SK-N-SH (cell line): Measurements from ENCODE around the gene GALNT18. TPM values are rescaled to one million over a fixed set of nuclear protein-coding genes. Genes with fewer than 3 reads are reported as not detected.

ENCODE experiments used
- CTCF ChIA-PET: fragments of 300-600, 350-600 bp; formaldehyde crosslinking; extraction: SDS; loops from one replicate; lab custom pipeline; 2021; lab: Yijun Ruan, JAX
- POLR2A ChIA-PET: fragments of 350-600 bp; sonication (Branson Sonifier 250); formaldehyde crosslinking; extraction: SDS; loops from one replicate; lab custom pipeline; 2020; ENCODE audit warnings: antibody characterized with exemption, inconsistent platforms; lab: Yijun Ruan, JAX
- DNase-seq: peaks from one replicate; pipeline ENCODE4 v3.0.0; 2012
- H2AFZ ChIP-seq: fragments of 200-600 bp; sonication (generic); 2 replicates; pipeline ENCODE4 v1.8.1; 2016; ENCODE audit warnings: antibody characterized with exemption, mild to moderate bottlenecking, low read depth
- H3F3A ChIP-seq: fragments of 200-600 bp; sonication (generic); replicated peaks from 2 replicates; pipeline ENCODE3; 2016; ENCODE audit warnings: antibody characterized with exemption, mild to moderate bottlenecking; ENCODE audit not compliant: insufficient read depth
- H3K27ac ChIP-seq, 2 experiments: fragments of 200-500 bp in 1 of 2; fragments of 200-600 bp in 1 of 2; sonication (Bioruptor generic) in 1 of 2; sonication (generic), shearing (Covaris generic) in 1 of 2; 2 replicates each; pipeline versions ENCODE4 v1.5.1 to v1.6.1; 2014 to 2016; ENCODE audit warnings: low read depth in 2 of 2, inconsistent platforms in 1 of 2, low read length in 1 of 2, mild to moderate bottlenecking in 1 of 2, mixed read lengths in 1 of 2
- H3K27me3 ChIP-seq: fragments of 200-600 bp; sonication (generic), shearing (Covaris generic); 2 replicates; pipeline ENCODE4 v1.6.1; 2016; ENCODE audit warnings: mixed run types; ENCODE audit not compliant: insufficient read depth
- H3K36me3 ChIP-seq, 2 experiments: fragments of 200-500 bp in 1 of 2; fragments of 200-600 bp in 1 of 2; sonication (Bioruptor generic) in 1 of 2; sonication (generic) in 1 of 2; replicated peaks in 1 of 2; 2 replicates each; pipeline versions ENCODE3 to v1.5.1; 2014 to 2016; ENCODE audit warnings: low read length in 1 of 2, mild to moderate bottlenecking in 1 of 2; ENCODE audit not compliant: insufficient read depth in 2 of 2, control insufficient read depth in 1 of 2
- H3K4me1 ChIP-seq, 2 experiments: fragments of 200-500 bp in 1 of 2; fragments of 200-600 bp in 1 of 2; sonication (Bioruptor generic) in 1 of 2; sonication (generic), shearing (Covaris generic) in 1 of 2; 2 replicates each; pipeline versions ENCODE4 v1.5.1 to v1.6.1; 2014 to 2016; ENCODE audit warnings: low read depth in 1 of 2, low read length in 1 of 2, mixed run types in 1 of 2; ENCODE audit not compliant: insufficient read depth in 2 of 2, control insufficient read depth in 1 of 2
- H3K4me2 ChIP-seq: fragments of 200-600 bp; sonication (generic), shearing (Covaris generic); 2 replicates; pipeline ENCODE4 v1.6.1; 2017; ENCODE audit warnings: mixed run types
- H3K4me3 ChIP-seq, 2 experiments: fragments of 200-500 bp in 1 of 2; fragments of 200-600 bp in 1 of 2; sonication (Bioruptor generic) in 1 of 2; sonication (generic), shearing (Covaris generic) in 1 of 2; 2 replicates each; pipeline versions ENCODE4 v1.5.1 to v1.8.1; 2014 to 2016; ENCODE audit warnings: low read depth in 2 of 2, inconsistent platforms in 1 of 2, low read length in 1 of 2, mild to moderate bottlenecking in 1 of 2, mixed read lengths in 1 of 2, moderate library complexity in 1 of 2
- H3K79me2 ChIP-seq: fragments of 200-600 bp; sonication (generic); 2 replicates; pipeline ENCODE4 v1.8.1; 2017; ENCODE audit warnings: mild to moderate bottlenecking; ENCODE audit not compliant: insufficient read depth
- H3K9ac ChIP-seq: fragments of 200-600 bp; sonication (generic); 2 replicates; pipeline ENCODE4 v1.6.1; 2017; ENCODE audit warnings: mixed run types
- H3K9me2 ChIP-seq: fragments of 200-600 bp; sonication (generic); 2 replicates; pipeline ENCODE4 v1.6.1; 2017; ENCODE audit warnings: mixed run types
- H3K9me3 ChIP-seq: fragments of 200-600 bp; sonication (generic); 2 replicates; pipeline ENCODE4 v1.6.1; 2017; ENCODE audit warnings: mixed run types, mild to moderate bottlenecking, moderate library complexity
- H4K20me1 ChIP-seq: fragments of 200-600 bp; sonication (generic); 2 replicates; pipeline ENCODE4 v1.6.1; 2017; ENCODE audit warnings: mild to moderate bottlenecking, mixed run types; ENCODE audit not compliant: insufficient read depth
- CHD2 ChIP-seq: fragments of 150-350 bp; IDR thresholded peaks from 2 replicates; pipeline ENCODE4 v1.6.1; 2018; ENCODE audit warnings: low read length; ENCODE audit not compliant: partially characterized antibody
- FOSL2 ChIP-seq: IDR thresholded peaks from 2 replicates; pipeline ENCODE4 v1.4.0; 2012; ENCODE audit warnings: low read depth, mild to moderate bottlenecking, moderate library complexity, borderline replicate concordance
- FOXM1 ChIP-seq: IDR thresholded peaks from 2 replicates; pipeline ENCODE4 v1.4.0; 2012; ENCODE audit warnings: low read depth, mild to moderate bottlenecking
- MXI1 ChIP-seq: IDR thresholded peaks from 2 replicates; pipeline ENCODE4 v1.6.1; 2012; ENCODE audit warnings: mild to moderate bottlenecking, low read depth, low read length, improper control_type of control experiment
- POLR2AphosphoS5 ChIP-seq: IDR thresholded peaks from 2 replicates; pipeline ENCODE4 v1.6.1; 2012; ENCODE audit warnings: low read depth, low read length
- SIN3A ChIP-seq: IDR thresholded peaks from 2 replicates; pipeline ENCODE4 v1.6.1; 2012; ENCODE audit warnings: low read depth, mild to moderate bottlenecking, low read length, moderate library complexity, borderline replicate concordance
- SMC3 ChIP-seq: IDR thresholded peaks from 2 replicates; pipeline ENCODE4 v1.6.1; 2012; ENCODE audit warnings: low read depth, low read length, improper control_type of control experiment
- TEAD4 ChIP-seq: IDR thresholded peaks from 2 replicates; pipeline ENCODE4 v1.4.0; 2012; ENCODE audit warnings: mild to moderate bottlenecking, borderline replicate concordance; ENCODE audit not compliant: insufficient read depth
- WGBS: methylation state at CpG from one replicate; pipeline ENCODE4 v1.1.6; 2017; ENCODE audit warnings: low lambda C conversion rate; 5-methylcytosine and 5-hydroxymethylcytosine counted together
- polyA plus RNA-seq, 3 experiments: library from polyadenylated mRNA; depleted of rRNA; stranded (reverse); fragments of >200 nt; gene quantifications; 2 replicates each; pipeline ENCODE4 v1.2.3, GENCODE V29; 2012
- TF ChIP-seq, protein P1 (sequence below): fragments of 150-350 bp; IDR thresholded peaks from 2 replicates; pipeline ENCODE4 v1.6.1; 2016; ENCODE audit warnings: mild to moderate bottlenecking, low read depth, low read length
- TF ChIP-seq, protein P2 (sequence below): IDR thresholded peaks from 2 replicates; pipeline ENCODE4 v1.4.0; 2012; ENCODE audit warnings: low read depth, borderline replicate concordance
- TF ChIP-seq, protein P3 (sequence below): IDR thresholded peaks from 2 replicates; pipeline ENCODE4 v1.4.0; 2012; ENCODE audit warnings: low read depth, borderline replicate concordance
- TF ChIP-seq, protein P4 (sequence below): fragments of 150-350 bp; IDR thresholded peaks from 2 replicates; pipeline ENCODE4 v1.6.1; 2017; ENCODE audit warnings: antibody characterized with exemption, low read length, low read depth, borderline replicate concordance

Gene GALNT18
- polyA plus RNA-seq, 1 of the 3 experiments (the other 2 are of a cell fraction): 0.64 TPM

DNA sequence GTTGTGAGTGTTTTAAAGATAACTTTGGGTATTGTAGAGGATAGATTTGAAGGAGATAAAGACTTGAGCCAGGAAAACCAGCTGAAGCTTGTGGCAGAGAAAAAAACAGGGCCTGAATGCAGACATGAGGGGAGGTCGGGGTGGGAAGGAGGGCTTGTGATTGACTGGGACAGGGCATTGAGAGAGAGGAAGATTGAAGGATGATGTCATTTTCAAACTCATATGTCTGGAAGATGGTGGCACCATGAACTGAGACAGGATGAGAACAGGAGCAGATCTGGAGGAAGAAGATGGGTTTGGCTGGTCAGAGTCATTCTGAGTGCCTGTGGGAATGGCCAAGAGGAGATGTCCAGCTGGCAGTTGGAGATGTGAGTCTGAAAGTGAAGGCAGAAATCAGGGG is 283.5 kb downstream of the GALNT18 start:
- TF ChIP-seq SIN3A (no peak), CHD2 (no peak), POLR2AphosphoS5 (no peak)
- TF ChIP-seq, all 33 proteins: peak for 0
- Histone ChIP-seq H3K36me3 (no peaks in the 10 kb centered on the region), H3K9me3 (no peaks in the 10 kb centered on the region), H2AFZ (no peak overlapping the region), H3K27me3 (no peaks in the 10 kb centered on the region), H3K9ac (no peak overlapping the region), H3F3A (no peaks in the 10 kb centered on the region), H4K20me1 (no peaks in the 10 kb centered on the region), H3K27ac (no peak overlapping the region), H3K4me2 (no peak overlapping the region), H3K79me2 (no peaks in the 10 kb centered on the region), H3K4me1 (peaks cover 0 to 11% of the 10 kb centered on the region in 2 experiments; a peak in 1 of 4 replicates), H3K4me3 (no peak overlapping the region), H3K9me2 (no peaks in the 10 kb centered on the region)
- DNase-seq: no peak
- CTCF ChIA-PET: no interaction called here
- POLR2A ChIA-PET: no interaction called here
- WGBS: 24% methylated on average over 1 of the region's 1 CpG

DNA sequence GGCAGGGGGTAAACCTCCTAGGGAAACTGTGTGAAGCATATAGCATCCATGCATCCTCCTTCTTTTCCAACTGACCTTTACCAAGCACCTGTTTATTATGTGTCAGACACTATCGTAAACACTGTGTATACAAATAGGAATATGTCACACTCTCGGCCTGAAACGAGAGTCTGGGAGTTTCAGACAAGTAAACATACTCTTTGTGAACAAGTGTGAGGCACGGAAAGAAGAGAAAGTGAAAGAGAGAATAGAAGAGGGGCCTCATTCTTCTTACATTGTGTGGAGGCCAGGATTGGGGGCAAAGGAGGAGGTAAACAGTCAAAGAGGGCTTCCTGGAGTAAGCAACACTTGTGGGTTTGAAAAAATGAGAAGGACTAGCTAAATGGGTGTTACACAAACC is 285.1 kb downstream of the GALNT18 start:
- Histone ChIP-seq H3K9me3 (no peaks in the 10 kb centered on the region), H3K9me2 (no peaks in the 10 kb centered on the region), H3F3A (no peaks in the 10 kb centered on the region)
- WGBS: 51% methylated on average over 4 of the region's 4 CpGs
- POLR2A ChIA-PET: interaction anchor here (0.6 kb wide), 1 partner anchor 265 kb away, joined by 3 read pairs; no protein-coding TSS in a partner anchor
- TF ChIP-seq, protein P1, sequence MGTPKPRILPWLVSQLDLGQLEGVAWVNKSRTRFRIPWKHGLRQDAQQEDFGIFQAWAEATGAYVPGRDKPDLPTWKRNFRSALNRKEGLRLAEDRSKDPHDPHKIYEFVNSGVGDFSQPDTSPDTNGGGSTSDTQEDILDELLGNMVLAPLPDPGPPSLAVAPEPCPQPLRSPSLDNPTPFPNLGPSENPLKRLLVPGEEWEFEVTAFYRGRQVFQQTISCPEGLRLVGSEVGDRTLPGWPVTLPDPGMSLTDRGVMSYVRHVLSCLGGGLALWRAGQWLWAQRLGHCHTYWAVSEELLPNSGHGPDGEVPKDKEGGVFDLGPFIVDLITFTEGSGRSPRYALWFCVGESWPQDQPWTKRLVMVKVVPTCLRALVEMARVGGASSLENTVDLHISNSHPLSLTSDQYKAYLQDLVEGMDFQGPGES: no peak
- TF ChIP-seq MXI1 (no peak), FOSL2 (no peak), POLR2AphosphoS5 (no peak), SMC3 (no peak), TEAD4 (no peak), FOXM1 (no peak)
- TF ChIP-seq, protein P2, sequence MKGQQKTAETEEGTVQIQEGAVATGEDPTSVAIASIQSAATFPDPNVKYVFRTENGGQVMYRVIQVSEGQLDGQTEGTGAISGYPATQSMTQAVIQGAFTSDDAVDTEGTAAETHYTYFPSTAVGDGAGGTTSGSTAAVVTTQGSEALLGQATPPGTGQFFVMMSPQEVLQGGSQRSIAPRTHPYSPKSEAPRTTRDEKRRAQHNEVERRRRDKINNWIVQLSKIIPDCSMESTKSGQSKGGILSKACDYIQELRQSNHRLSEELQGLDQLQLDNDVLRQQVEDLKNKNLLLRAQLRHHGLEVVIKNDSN: no peak
- TF ChIP-seq, protein P3, sequence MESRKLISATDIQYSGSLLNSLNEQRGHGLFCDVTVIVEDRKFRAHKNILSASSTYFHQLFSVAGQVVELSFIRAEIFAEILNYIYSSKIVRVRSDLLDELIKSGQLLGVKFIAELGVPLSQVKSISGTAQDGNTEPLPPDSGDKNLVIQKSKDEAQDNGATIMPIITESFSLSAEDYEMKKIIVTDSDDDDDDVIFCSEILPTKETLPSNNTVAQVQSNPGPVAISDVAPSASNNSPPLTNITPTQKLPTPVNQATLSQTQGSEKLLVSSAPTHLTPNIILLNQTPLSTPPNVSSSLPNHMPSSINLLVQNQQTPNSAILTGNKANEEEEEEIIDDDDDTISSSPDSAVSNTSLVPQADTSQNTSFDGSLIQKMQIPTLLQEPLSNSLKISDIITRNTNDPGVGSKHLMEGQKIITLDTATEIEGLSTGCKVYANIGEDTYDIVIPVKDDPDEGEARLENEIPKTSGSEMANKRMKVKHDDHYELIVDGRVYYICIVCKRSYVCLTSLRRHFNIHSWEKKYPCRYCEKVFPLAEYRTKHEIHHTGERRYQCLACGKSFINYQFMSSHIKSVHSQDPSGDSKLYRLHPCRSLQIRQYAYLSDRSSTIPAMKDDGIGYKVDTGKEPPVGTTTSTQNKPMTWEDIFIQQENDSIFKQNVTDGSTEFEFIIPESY: no peak
- TF ChIP-seq, protein P4, sequence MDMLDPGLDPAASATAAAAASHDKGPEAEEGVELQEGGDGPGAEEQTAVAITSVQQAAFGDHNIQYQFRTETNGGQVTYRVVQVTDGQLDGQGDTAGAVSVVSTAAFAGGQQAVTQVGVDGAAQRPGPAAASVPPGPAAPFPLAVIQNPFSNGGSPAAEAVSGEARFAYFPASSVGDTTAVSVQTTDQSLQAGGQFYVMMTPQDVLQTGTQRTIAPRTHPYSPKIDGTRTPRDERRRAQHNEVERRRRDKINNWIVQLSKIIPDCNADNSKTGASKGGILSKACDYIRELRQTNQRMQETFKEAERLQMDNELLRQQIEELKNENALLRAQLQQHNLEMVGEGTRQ: no peak
- TF ChIP-seq, all 33 proteins: peak for 0
- Histone ChIP-seq H3K4me3 (no peak overlapping the region), H3K27ac (no peak overlapping the region), H3K79me2 (no peaks in the 10 kb centered on the region), H4K20me1 (no peaks in the 10 kb centered on the region), H3K27me3 (no peaks in the 10 kb centered on the region), H2AFZ (no peak overlapping the region), H3K36me3 (no peaks in the 10 kb centered on the region), H3K9ac (no peak overlapping the region), H3K4me1 (peaks cover 0 to 11% of the 10 kb centered on the region in 2 experiments; a peak in 1 of 4 replicates), H3K4me2 (no peak overlapping the region)
- CTCF ChIA-PET: no interaction called here
- DNase-seq: no peak
